GM13977 (cell line): Measurements from ENCODE around the gene TSEN15.
"Not testable (repeated sequence)": the region's sequence is repeated elsewhere in the genome, so short reads cannot be mapped to it uniquely, and the experiment has no call there.

ENCODE experiments used
- DNase-seq: peaks from one replicate; pipeline ENCODE4 v3.0.0; 2012; ENCODE audit warnings: low spot score
- CTCF ChIP-seq: IDR thresholded peaks from 2 replicates; pipeline ENCODE4 v1.5.1; 2012; ENCODE audit warnings: mild to moderate bottlenecking, control low read depth; ENCODE audit not compliant: insufficient read depth; ENCODE audit errors: extremely low read depth, missing control alignments
- in situ Hi-C: fragments of 300-500 bp; cut with MboI; formaldehyde crosslinking; loops from one replicate; pipeline ENCODE4 v1.12.0; 2022; ENCODE audit warnings: low sequenced_read_pairs, low pct_unique_long_range_greater_than_20kb, mixed read lengths, inconsistent platforms; ENCODE audit not compliant: unreplicated experiment

TSEN15 gene

GRCh38 chr1:184044603-184045376, 6.7 kb upstream of the TSEN15 start:
- in situ Hi-C loops = no loop called here
- no peak for TF ChIP-seq CTCF
- no peak for DNase-seq

GRCh38 chr1:184047541-184047940, 4.0 kb upstream of the TSEN15 start:
- DNase-seq, in situ Hi-C loops: not testable (repeated sequence)

- DNase-seq = no peak
- in situ Hi-C loops = no loop called here
- no peak for TF ChIP-seq CTCF
Observed at GRCh38 chr1:184048561-184049240, 2.8 kb upstream of the TSEN15 start.

GRCh38 chr1:184049291-184049690, 2.2 kb upstream of the TSEN15 start:
- in situ Hi-C loops = no loop called here

GRCh38 chr1:184049836-184050468, 1.6 kb upstream of the TSEN15 start:
- no peak for DNase-seq
- TF ChIP-seq CTCF = no peak
- in situ Hi-C loops = no loop called here

More at GRCh38 chr1:184049291-184049690, 2.2 kb upstream of the TSEN15 start:
- no peak for DNase-seq
- no peak for TF ChIP-seq CTCF

- no peak for TF ChIP-seq CTCF
- in situ Hi-C loops = no loop called here
- no peak for DNase-seq
Observed at GRCh38 chr1:184050636-184051035, 894 bp upstream of the TSEN15 start.

GRCh38 chr1:184051138-184051484, 419 bp upstream of the TSEN15 start:
- TF ChIP-seq CTCF = no peak
- in situ Hi-C loops = no loop called here
- no peak for DNase-seq
